Progenitor cell of endocrine pancreas (in vitro differentiated cells): ENCODE measurements around the gene MUC15. TPM values are rescaled to one million over a fixed set of nuclear protein-coding genes. Genes with fewer than 3 reads are reported as not detected.
A peak's percentile ranks its signal among the peaks of the same experiment; 100 is the strongest.

Experiments
- DNase-seq: peaks from one replicate; pipeline ENCODE4 v3.0.0; 2021; ENCODE audit warnings: low spot score; ENCODE audit not compliant: unreplicated experiment
- H3K27ac Mint-ChIP-seq: 2 replicates; pipeline ENCODE4 v1.8.0; 2021; ENCODE audit warnings: mild to moderate bottlenecking, moderate library complexity, mixed read lengths
- H3K27me3 Mint-ChIP-seq: 2 replicates; pipeline ENCODE4 v1.8.0; 2021; ENCODE audit warnings: mixed read lengths
- H3K36me3 Mint-ChIP-seq: 2 replicates; pipeline ENCODE4 v1.8.0; 2022; ENCODE audit warnings: mixed read lengths; ENCODE audit not compliant: insufficient read depth
- H3K4me1 Mint-ChIP-seq: 2 replicates; pipeline ENCODE4 v1.8.0; 2021; ENCODE audit warnings: low read depth, mixed read lengths
- H3K4me3 Mint-ChIP-seq: 2 replicates; pipeline ENCODE4 v1.8.0; 2021; ENCODE audit warnings: low read depth, mild to moderate bottlenecking, moderate library complexity, mixed read lengths
- H3K9me3 Mint-ChIP-seq: 2 replicates; pipeline ENCODE4 v1.8.0; 2021; ENCODE audit warnings: low read depth, mixed read lengths
- CTCF ChIP-seq: fragments of 200-600 bp; sonication (generic); IDR thresholded peaks from one replicate; pipeline ENCODE4 v1.5.0; 2021; ENCODE audit warnings: antibody characterized with exemption, mild to moderate bottlenecking; ENCODE audit not compliant: unreplicated experiment
- long read RNA-seq: library from polyadenylated mRNA; unstranded; transcript quantifications from one replicate; pipeline ENCODE4 v2.0.0, GENCODE V29; 2020
- total RNA-seq: library from RNA; stranded (reverse); gene quantifications from 2 replicates; pipeline ENCODE4 v1.2.1, GENCODE V29; 2021

The MUC15 gene, protein sequence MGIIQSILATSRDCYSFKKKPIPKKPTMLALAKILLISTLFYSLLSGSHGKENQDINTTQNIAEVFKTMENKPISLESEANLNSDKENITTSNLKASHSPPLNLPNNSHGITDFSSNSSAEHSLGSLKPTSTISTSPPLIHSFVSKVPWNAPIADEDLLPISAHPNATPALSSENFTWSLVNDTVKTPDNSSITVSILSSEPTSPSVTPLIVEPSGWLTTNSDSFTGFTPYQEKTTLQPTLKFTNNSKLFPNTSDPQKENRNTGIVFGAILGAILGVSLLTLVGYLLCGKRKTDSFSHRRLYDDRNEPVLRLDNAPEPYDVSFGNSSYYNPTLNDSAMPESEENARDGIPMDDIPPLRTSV
- 0.31 and 0.53 TPM in 2 replicates for total RNA-seq
- long read RNA-seq, partial matches to known transcripts: 0 of 1 reads
- long read RNA-seq, other reads (novel, unspliced or antisense): 0 of 1 reads

DNA sequence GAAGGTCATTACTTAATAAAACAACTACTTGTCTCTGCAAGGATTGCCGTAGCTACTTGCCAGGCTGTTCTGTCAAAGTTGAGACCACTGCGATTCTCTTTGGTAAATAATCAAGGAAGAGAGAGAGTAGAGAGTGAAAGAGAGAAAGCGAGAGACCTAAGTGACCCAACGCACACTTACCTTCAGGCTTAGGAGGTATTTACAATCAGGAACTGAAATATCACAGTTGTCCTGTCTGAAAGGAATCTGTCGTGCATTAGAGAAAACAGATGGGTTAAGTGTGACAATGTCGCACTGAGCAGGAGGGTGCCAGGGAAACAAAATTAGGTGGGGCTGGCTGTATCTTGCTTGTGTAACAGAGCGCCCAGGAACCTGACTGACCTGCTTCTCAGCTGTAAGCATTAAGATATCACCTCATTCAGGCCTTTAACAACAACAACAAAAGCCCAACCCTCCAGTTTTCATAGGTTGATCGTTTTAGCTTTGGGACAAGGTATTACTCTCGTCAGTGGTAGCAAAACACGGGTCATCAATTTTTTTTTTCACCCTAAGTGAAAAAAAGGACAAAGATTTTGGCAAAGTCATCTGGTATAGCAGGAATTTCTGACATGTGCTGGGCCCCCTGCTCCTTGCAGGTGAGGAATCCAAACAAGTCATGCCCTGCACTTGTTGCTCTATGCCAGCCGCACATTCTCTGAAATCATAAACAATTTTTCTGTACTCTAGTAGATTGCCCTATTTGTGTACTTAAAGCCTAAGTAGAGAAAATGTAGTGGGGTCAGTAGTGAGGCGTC, at the start of gene MUC15:
TSS of gene MUC15 (minus strand) at position 403 of the 794 bp plus-strand sequence. CDS start 5,169 bp downstream, outside the sequence.
- no peaks in the 10 kb centered on the region for H3K27me3 Mint-ChIP-seq
- peaks cover 31% of the 10 kb centered on the region for H3K4me1 Mint-ChIP-seq
- no peaks in the 10 kb centered on the region for H3K36me3 Mint-ChIP-seq
- no peak for TF ChIP-seq CTCF
- no peaks in the 10 kb centered on the region for H3K9me3 Mint-ChIP-seq
- no peak for DNase-seq
- peak within 1 kb of the TSS; percentile 8 for H3K4me3 Mint-ChIP-seq
- peak within 1 kb of the TSS; percentile 79 for H3K27ac Mint-ChIP-seq

DNA sequence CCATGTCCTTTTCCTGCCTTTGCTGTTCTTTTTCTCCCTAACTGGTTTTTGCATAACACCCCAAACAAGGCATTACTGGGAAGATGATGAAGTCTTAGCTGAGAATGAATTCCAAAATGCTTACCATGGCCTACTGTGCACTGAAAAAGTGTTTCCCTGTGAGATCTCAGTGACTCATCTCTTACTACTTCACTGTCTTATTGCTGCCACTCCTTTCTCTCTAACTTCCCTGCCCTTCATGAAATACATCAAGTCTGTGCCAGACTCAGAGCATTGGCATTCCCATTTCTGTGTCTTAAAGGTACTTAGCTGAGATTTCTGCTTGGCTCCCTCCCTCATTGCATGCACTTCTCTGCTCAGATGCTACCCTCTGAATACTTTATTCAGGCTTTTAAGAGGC, 49.1 kb upstream of the MUC15 start:
- DNase-seq: no peak
- no peaks in the 10 kb centered on the region for H3K9me3 Mint-ChIP-seq
- no peak overlapping the region for H3K4me3 Mint-ChIP-seq
- H3K36me3 Mint-ChIP-seq: no peaks in the 10 kb centered on the region
- no peak for TF ChIP-seq CTCF
- no peak overlapping the region for H3K27ac Mint-ChIP-seq
- no peaks in the 10 kb centered on the region for H3K27me3 Mint-ChIP-seq
- H3K4me1 Mint-ChIP-seq: no peaks in the 10 kb centered on the region

DNA sequence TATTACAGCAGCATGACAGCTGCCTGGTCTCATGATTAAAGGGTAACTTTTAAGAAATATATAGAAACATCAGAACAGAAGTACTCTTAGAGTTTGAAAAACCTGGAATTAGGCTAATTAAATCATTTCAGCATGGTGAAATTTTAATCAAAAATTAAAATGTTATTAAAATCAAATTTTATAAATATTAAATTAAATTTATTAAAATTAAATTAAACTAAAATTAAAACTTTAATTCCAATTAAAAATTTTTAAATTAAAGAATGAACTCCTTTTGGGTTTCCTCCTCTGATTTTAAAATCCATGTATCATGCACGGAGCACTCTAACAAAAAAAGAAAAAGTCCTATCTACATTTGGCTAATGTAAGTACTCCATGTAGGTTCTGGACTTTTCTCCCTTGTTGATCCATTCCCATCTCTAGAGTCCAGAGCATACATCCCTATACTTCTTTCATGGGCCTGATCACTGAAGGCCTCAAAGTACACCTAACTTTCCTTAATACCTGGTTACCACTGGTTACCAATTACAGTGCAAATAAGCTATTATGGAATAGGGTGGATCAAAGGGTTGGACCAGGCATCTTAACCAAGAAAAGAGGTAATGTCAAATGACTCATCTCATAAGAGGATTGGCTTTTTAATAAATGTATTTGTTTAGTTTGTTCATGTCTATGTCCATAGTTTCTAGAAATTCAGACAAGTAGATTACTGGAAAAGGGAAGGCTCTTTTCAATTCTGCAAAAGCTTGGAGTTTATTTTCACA, 48.4 kb upstream of the MUC15 start:
- Mint-ChIP-seq H3K4me3 (no peak overlapping the region), H3K36me3 (no peaks in the 10 kb centered on the region), H3K27me3 (no peaks in the 10 kb centered on the region), H3K4me1 (no peaks in the 10 kb centered on the region), H3K27ac (no peak overlapping the region), H3K9me3 (no peaks in the 10 kb centered on the region)
- DNase-seq: no peak
- no peak for TF ChIP-seq CTCF

GRCh38 chr11:26618441-26618840, 46.4 kb upstream of the MUC15 start:
- H3K36me3 Mint-ChIP-seq: no peaks in the 10 kb centered on the region
- H3K4me3 Mint-ChIP-seq: no peak overlapping the region
- H3K4me1 Mint-ChIP-seq: no peaks in the 10 kb centered on the region
- no peak for DNase-seq
- no peak for TF ChIP-seq CTCF
- H3K27me3 Mint-ChIP-seq: no peaks in the 10 kb centered on the region
- H3K9me3 Mint-ChIP-seq: peaks cover 2% of the 10 kb centered on the region
- H3K27ac Mint-ChIP-seq: no peak overlapping the region

DNA sequence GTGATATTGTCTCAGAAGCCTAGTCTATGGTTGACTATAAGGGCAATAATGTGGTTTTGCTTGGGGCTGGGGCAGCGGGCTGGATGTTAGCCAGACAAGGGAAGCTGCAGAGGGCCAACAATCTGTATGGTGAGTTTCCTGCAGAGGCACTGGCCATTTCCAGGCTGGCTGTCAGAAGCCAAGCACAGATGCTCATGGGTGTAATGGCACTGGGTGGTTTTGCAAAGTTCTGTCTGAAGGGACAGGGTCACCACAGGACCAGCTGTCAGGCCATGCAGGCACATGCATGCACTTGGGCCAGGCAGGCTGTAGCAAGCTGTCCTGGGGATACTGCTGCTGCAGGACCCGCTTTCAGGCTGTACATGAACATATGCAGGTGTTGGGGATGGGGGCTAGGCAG, 41.7 kb upstream of the MUC15 start:
- TF ChIP-seq CTCF: no peak
- peaks cover 20% of the 10 kb centered on the region for H3K9me3 Mint-ChIP-seq
- H3K27ac Mint-ChIP-seq: no peak overlapping the region
- peaks cover 1% of the 10 kb centered on the region for H3K4me1 Mint-ChIP-seq
- no peak overlapping the region for H3K4me3 Mint-ChIP-seq
- DNase-seq: no peak
- H3K27me3 Mint-ChIP-seq: no peaks in the 10 kb centered on the region
- no peaks in the 10 kb centered on the region for H3K36me3 Mint-ChIP-seq
